RWPE2 (cell line): ENCODE data around the gene PHF1.
A peak's percentile ranks its signal among the peaks of the same experiment; 100 is the strongest.

Experiments used
- ATAC-seq: fragments of 200-7000 bp; cut with Tn5 transposase; 3 replicates; pipeline ENCODE4 v1.9.1; 2021; ENCODE audit warnings: low read depth
- DNase-seq: peaks from one replicate; pipeline ENCODE4 v3.0.0-alpha.2; 2020; ENCODE audit warnings: low spot score
- H3K27ac ChIP-seq: fragments of 450-650 bp; 2 replicates; pipeline ENCODE4 v1.5.1; 2017; ENCODE audit warnings: mild to moderate bottlenecking; ENCODE audit not compliant: poor library complexity, severe bottlenecking
- H3K27me3 ChIP-seq: fragments of 250-450 bp; sonication (Bioruptor Pico); 2 replicates; pipeline ENCODE4 v1.5.1; 2021; ENCODE audit warnings: mild to moderate bottlenecking, moderate library complexity; ENCODE audit not compliant: insufficient read depth, poor library complexity, severe bottlenecking
- H3K36me3 ChIP-seq: fragments of 250-450 bp; sonication (Bioruptor Pico); 2 replicates; pipeline ENCODE4 v1.5.1; 2020; ENCODE audit warnings: low read depth, mild to moderate bottlenecking, moderate library complexity
- H3K4me1 ChIP-seq: fragments of 250-450 bp; sonication (Bioruptor Pico); 2 replicates; pipeline ENCODE4 v1.5.1; 2021; ENCODE audit warnings: mild to moderate bottlenecking, moderate library complexity; ENCODE audit not compliant: insufficient read depth, poor library complexity, severe bottlenecking
- H3K4me3 ChIP-seq: fragments of 250-450 bp; sonication (Bioruptor Pico); 2 replicates; pipeline ENCODE4 v1.5.1; 2021; ENCODE audit warnings: mild to moderate bottlenecking, moderate library complexity; ENCODE audit not compliant: severe bottlenecking
- H3K9me3 ChIP-seq: fragments of 250-450 bp; sonication (Bioruptor Pico); 2 replicates; pipeline ENCODE4 v1.5.1; 2021; ENCODE audit warnings: mild to moderate bottlenecking, moderate library complexity; ENCODE audit not compliant: severe bottlenecking
- CTCF ChIP-seq: fragments of 450-650 bp; IDR thresholded peaks from one replicate; pipeline ENCODE4 v1.5.1; 2017; ENCODE audit warnings: mild to moderate bottlenecking, moderate library complexity; ENCODE audit not compliant: poor library complexity, severe bottlenecking

The PHF1 gene

GRCh38 chr6:33417128-33417902, 6.5 kb downstream of the PHF1 start:
- peak overlapping the region; percentile 82 for H3K27ac ChIP-seq
- no peak for TF ChIP-seq CTCF
- no peaks in the 10 kb centered on the region for H3K27me3 ChIP-seq
- H3K9me3 ChIP-seq = no peaks in the 10 kb centered on the region
- ATAC-seq (peak; percentile 45), DNase-seq (no peak)
- peak overlapping the region; percentile 43 for H3K4me3 ChIP-seq
- H3K36me3 ChIP-seq = peaks cover 33% of the 10 kb centered on the region
- H3K4me1 ChIP-seq = peaks cover 14% of the 10 kb centered on the region

- H3K9me3 ChIP-seq = no peaks in the 10 kb centered on the region
- peak; percentile 99 for DNase-seq
- H3K27me3 ChIP-seq = no peaks in the 10 kb centered on the region
- H3K27ac ChIP-seq = peak within 1 kb of the TSS; percentile 82
- peak within 1 kb of the TSS; percentile 43 for H3K4me3 ChIP-seq
- ATAC-seq = peak; percentile 90
- H3K4me1 ChIP-seq = peaks cover 14% of the 10 kb centered on the region
- peak; percentile 33 for TF ChIP-seq CTCF
- H3K36me3 ChIP-seq = peaks cover 25% of the 10 kb centered on the region
Observed at GRCh38 chr6:33417903-33418689, 7.3 kb downstream of the PHF1 start, which contains the start of gene CUTA. Gene CUTA, minus strand, starts transcription at chr6:33418107. Its CDS starts 107 bp downstream, at chr6:33418000.

GRCh38 chr6:33418690-33419291, 8.0 kb downstream of the PHF1 start:
- H3K27ac ChIP-seq = peak overlapping the region; percentile 82
- H3K9me3 ChIP-seq = no peaks in the 10 kb centered on the region
- DNase-seq = no peak
- peak overlapping the region; percentile 12 for H3K4me3 ChIP-seq
- no peak for TF ChIP-seq CTCF
- H3K36me3 ChIP-seq = peaks cover 21% of the 10 kb centered on the region
- ATAC-seq = no peak
- H3K27me3 ChIP-seq = no peaks in the 10 kb centered on the region
- H3K4me1 ChIP-seq = peaks cover 14% of the 10 kb centered on the region

- no peak within 1 kb of the TSS for H3K4me3 ChIP-seq
Observed at GRCh38 chr6:33419580-33420490, 9.0 kb downstream of the PHF1 start, which contains the start of gene SYNGAP1. Gene SYNGAP1, plus strand, starts transcription at chr6:33420065. Its CDS starts 200 bp downstream, at chr6:33420265.

More at GRCh38 chr6:33419580-33420490, 9.0 kb downstream of the PHF1 start, which contains the start of gene SYNGAP1:
- no peak for TF ChIP-seq CTCF
- H3K27ac ChIP-seq = peak within 1 kb of the TSS; percentile 82
- DNase-seq (no peak), ATAC-seq (no peak)
- no peaks in the 10 kb centered on the region for H3K27me3 ChIP-seq
- H3K4me1 ChIP-seq = peaks cover 14% of the 10 kb centered on the region
- peaks cover 14% of the 10 kb centered on the region for H3K36me3 ChIP-seq
- no peaks in the 10 kb centered on the region for H3K9me3 ChIP-seq
